NCI-H510A treated with DMSO at 0.1 percent for 48 hours (cell line): ENCODE data around the gene RNF40.

Source experiments
- DNase-seq: peaks from one replicate; lab custom pipeline; 2025; lab: John Stamatoyannopoulos, UW

RNF40 gene

GRCh38 chr16:30762991-30763725 lies 1.0 kb downstream of the RNF40 start:
- DNase-seq = no peak

GRCh38 chr16:30764086-30764485 lies 2.0 kb downstream of the RNF40 start:
- DNase-seq = no peak

- no peak for DNase-seq
Observed at GRCh38 chr16:30764816-30765465, 2.8 kb downstream of the RNF40 start.

- no peak for DNase-seq
Observed at GRCh38 chr16:30766206-30766932, 4.2 kb downstream of the RNF40 start.

GRCh38 chr16:30766933-30767284 lies 4.8 kb downstream of the RNF40 start:
- DNase-seq = no peak

GRCh38 chr16:30767767-30768465 lies 5.8 kb downstream of the RNF40 start:
- no peak for DNase-seq

GRCh38 chr16:30768583-30769181 lies 6.6 kb downstream of the RNF40 start:
- no peak for DNase-seq

- DNase-seq = no peak
Observed at GRCh38 chr16:30769379-30770089, 7.4 kb downstream of the RNF40 start.

- DNase-seq = no peak
Observed at GRCh38 chr16:30771726-30772125, 9.6 kb downstream of the RNF40 start.

GRCh38 chr16:30773826-30774225 lies 11.7 kb downstream of the RNF40 start:
- no peak for DNase-seq

- no peak for DNase-seq
Observed at GRCh38 chr16:30774367-30775130, 12.4 kb downstream of the RNF40 start.

- no peak for DNase-seq
Observed at GRCh38 chr16:30775131-30775391, 12.9 kb downstream of the RNF40 start.

- peak; percentile 83 for DNase-seq
Observed at GRCh38 chr16:30775392-30776188, 13.5 kb downstream of the RNF40 start.

- DNase-seq = no peak
Observed at GRCh38 chr16:30777591-30778297, 15.6 kb downstream of the RNF40 start.

GRCh38 chr16:30778549-30779244 lies 16.6 kb downstream of the RNF40 start:
- DNase-seq = no peak

GRCh38 chr16:30779596-30779995 lies 17.5 kb downstream of the RNF40 start:
- no peak for DNase-seq

- DNase-seq = no peak
Observed at GRCh38 chr16:30780021-30780420, 17.9 kb downstream of the RNF40 start.

GRCh38 chr16:30780549-30780948 lies 18.4 kb downstream of the RNF40 start:
- DNase-seq = no peak
